Prostate gland (tissue), 2 donors: ENCODE measurements around the gene PTPRE. TPM values are rescaled to one million over a fixed set of nuclear protein-coding genes. Genes with fewer than 3 reads are reported as not detected.
"Not testable (repeated sequence)": the region's sequence is repeated elsewhere in the genome, so short reads cannot be mapped to it uniquely, and the experiment has no call there.

Source experiments
- DNase-seq: peaks from one replicate; pipeline ENCODE4 v3.0.0-alpha.2; 2019; ENCODE audit warnings: low spot score
- H3K27ac ChIP-seq, 2 donors: fragments of 200-600 bp; sonication (generic); 2 replicates each; pipeline ENCODE4 v1.5.1; 2017 to 2019
- H3K27me3 ChIP-seq: fragments of 200-600 bp; sonication (generic); replicated peaks from 2 replicates; pipeline ENCODE4 v1.5.1; 2019; ENCODE audit not compliant: insufficient read depth
- H3K36me3 ChIP-seq, 2 donors: fragments of 200-600 bp; sonication (generic); 1 replicate in 1 of 2; 2 replicates in 1 of 2; pipeline versions ENCODE4 v1.5.1 to v1.8.1; 2017 to 2019
- H3K4me1 ChIP-seq: fragments of 200-600 bp; sonication (generic); replicated peaks from 2 replicates; pipeline ENCODE4 v1.5.1; 2019
- H3K4me3 ChIP-seq, 2 donors: fragments of 200-600 bp; sonication (generic); 2 replicates each; pipeline ENCODE4 v1.5.1; 2017 to 2019
- H3K9me3 ChIP-seq: fragments of 200-600 bp; sonication (generic); 2 replicates; pipeline ENCODE4 v1.5.1; 2017
- CTCF ChIP-seq, 4 experiments: fragments of 200-600 bp in 2 of 4; fragments of 450-650 bp in 2 of 4; sonication (generic) in 2 of 4; IDR thresholded peaks; 1 replicate in 3 of 4; 2 replicates in 1 of 4; pipeline ENCODE4 v1.5.1; 2016 to 2019; ENCODE audit warnings: antibody characterized with exemption in 4 of 4, mild to moderate bottlenecking in 2 of 4, moderate library complexity in 2 of 4
- POLR2A ChIP-seq: fragments of 450-650 bp; IDR thresholded peaks from one replicate; pipeline ENCODE4 v1.6.1; 2016; ENCODE audit warnings: antibody characterized with exemption, mild to moderate bottlenecking
- POLR2AphosphoS5 ChIP-seq: sonication (generic); formaldehyde crosslinking; IDR thresholded peaks from one replicate; pipeline ENCODE4 v1.6.1; 2017; ENCODE audit warnings: antibody characterized with exemption
- whole genome bisulfite sequencing: methylation state at CpG from one replicate; pipeline ENCODE4 v1.1.5; 2018; 5-methylcytosine and 5-hydroxymethylcytosine counted together
- intact Hi-C: fragments of 100-400 bp; cut with DNase I; formaldehyde crosslinking; loops from one replicate; pipeline ENCODE4 v1.14.2; 2022
- total RNA-seq, 2 donors: library from RNA; depleted of rRNA; stranded (reverse); fragments of >200 nt; gene quantifications; one replicate each; pipeline ENCODE4 v1.1.0, GENCODE V29; 2016

The PTPRE gene
- total RNA-seq, 2 donors from 2014 or later, result 4.5 to 14.3 TPM

DNA sequence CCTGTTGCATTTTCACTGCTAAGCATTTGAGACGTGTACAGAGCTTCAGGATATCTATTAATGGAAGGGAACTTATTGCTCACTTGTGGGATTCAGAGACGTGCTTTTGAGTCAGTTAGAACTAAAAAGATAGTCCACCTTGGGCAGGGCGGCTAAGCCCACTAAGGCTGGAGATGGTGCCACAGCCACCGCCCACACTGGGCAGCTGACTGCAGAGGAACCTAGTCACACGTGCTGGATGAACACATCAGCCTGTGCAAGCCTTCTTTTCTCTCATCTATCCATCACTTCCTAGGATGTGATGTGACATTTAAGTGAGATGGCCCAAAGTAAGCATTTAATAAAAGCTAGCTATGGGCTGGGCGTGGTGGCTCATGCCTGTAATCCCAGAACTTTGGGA lies 78.0 kb downstream of the PTPRE start:
- H3K36me3 ChIP-seq, result no peaks in the 10 kb centered on the region
- H3K4me1 ChIP-seq, result no peaks in the 10 kb centered on the region
- no peak overlapping the region for H3K27ac ChIP-seq
- no peaks in the 10 kb centered on the region for H3K9me3 ChIP-seq
- no peak overlapping the region for H3K4me3 ChIP-seq
- H3K27me3 ChIP-seq, result no peaks in the 10 kb centered on the region
- no peak for DNase-seq
- WGBS, result 87% methylated on average over 6 of the region's 6 CpGs
- intact Hi-C loops, result no loop called here
- no peak for TF ChIP-seq CTCF (IDR thresholded peaks at IDR 0.05)
- no peak for TF ChIP-seq POLR2A
- no peak for TF ChIP-seq POLR2AphosphoS5

DNA sequence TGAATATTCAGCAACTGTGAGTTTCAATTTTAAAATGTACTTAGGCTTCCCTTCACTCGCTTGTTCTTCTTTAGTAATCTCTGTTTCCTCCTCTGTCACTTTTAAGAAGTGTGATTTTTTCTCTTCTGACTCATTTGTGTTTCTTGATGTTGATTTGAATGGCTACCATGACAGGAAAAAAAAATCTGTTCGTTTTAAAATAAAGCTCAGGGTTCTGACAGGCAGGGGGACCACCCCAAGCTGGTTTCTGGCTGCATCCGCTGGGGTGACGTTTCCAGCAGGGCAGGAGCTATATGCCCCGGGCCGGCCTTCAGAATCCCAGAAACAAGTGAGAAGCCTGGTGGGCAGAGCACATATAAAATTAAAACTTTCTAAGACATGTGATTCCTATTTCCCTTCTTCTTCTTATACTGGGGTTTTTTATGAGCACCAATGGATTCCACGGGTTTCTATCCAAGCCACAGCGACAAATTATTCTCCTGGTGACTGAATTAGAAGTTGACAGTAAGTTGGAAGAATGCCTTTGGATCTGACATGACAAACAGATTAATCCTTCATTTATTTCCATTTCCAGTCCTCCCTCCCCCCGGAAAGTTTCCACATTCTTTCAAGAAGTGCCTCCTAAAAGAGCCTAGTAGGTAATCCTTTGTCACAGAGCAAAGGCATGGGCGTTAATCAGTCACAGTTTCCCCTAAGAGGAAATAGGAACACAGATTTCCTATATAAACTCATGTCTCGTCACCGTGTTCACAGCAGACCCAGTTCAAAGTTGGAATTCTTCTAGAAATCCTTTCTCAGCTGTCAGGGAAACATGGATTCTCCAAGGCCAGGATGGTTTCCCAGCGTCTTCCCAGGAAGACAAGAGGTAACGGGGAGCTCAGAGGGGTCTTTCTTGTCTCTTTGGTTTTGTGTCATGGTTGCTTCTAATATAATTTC lies 79.9 kb downstream of the PTPRE start:
- intact Hi-C loops, result no loop called here
- WGBS, result 67% methylated on average over 14 of the region's 14 CpGs
- TF ChIP-seq POLR2AphosphoS5, result no peak
- Histone ChIP-seq H3K27me3 (no peaks in the 10 kb centered on the region), H3K36me3 (no peaks in the 10 kb centered on the region), H3K27ac (no peak overlapping the region), H3K9me3 (no peaks in the 10 kb centered on the region), H3K4me3 (no peak overlapping the region), H3K4me1 (no peaks in the 10 kb centered on the region)
- DNase-seq, result no peak

DNA sequence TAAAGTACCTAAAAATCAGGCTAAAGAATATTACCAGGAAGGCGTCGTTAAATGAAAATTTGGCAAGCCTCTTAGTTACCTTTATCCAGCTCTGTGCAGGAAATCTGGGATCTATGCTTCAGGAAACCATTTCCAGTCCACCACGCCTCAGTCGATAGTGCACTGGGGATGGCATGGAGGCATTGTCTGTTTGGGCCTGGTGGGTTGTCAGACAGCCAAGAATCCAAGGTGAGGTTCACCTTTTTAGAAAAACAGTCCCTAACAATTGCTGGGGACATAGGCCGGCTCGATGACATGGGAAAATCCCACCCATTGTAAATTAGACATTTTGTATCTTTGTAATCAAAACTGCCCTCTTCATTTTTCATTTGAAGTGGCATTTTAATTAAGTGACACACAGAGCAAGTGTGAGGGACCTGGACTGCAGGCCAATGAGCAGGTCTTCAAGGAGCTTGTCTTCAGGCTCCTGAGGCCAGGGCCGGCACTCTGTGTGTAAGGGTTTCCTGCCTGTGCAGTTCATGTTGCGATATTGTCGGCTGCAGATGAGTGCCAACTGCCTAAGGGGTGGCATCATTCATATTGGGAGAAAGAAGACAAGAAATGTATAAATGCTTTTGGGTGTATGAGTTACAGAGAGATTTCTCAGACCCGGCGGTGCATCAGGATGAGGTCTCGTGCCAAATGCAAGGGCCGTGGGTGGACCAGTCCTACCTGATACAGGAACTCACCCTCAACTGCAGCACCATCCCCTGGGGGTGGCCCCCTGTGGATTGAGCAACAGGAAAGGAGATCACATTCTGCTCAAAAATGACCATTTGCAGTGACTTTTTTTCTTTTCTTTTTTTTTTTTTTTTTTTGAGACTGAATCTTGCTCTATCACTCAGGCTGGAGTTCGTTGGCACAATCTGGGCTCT lies 80.8 kb downstream of the PTPRE start:
- DNase-seq, result no peak
- no peaks in the 10 kb centered on the region for H3K9me3 ChIP-seq
- no peak overlapping the region for H3K27ac ChIP-seq
- intact Hi-C loops, result no loop called here
- H3K4me3 ChIP-seq, result no peak overlapping the region
- 87% methylated on average over 14 of the region's 14 CpGs for WGBS
- no peaks in the 10 kb centered on the region for H3K4me1 ChIP-seq
- TF ChIP-seq CTCF (IDR thresholded peaks at IDR 0.05), result no peak
- TF ChIP-seq POLR2AphosphoS5, result no peak
- no peak for TF ChIP-seq POLR2A
- H3K36me3 ChIP-seq, result no peaks in the 10 kb centered on the region
- no peaks in the 10 kb centered on the region for H3K27me3 ChIP-seq

DNA sequence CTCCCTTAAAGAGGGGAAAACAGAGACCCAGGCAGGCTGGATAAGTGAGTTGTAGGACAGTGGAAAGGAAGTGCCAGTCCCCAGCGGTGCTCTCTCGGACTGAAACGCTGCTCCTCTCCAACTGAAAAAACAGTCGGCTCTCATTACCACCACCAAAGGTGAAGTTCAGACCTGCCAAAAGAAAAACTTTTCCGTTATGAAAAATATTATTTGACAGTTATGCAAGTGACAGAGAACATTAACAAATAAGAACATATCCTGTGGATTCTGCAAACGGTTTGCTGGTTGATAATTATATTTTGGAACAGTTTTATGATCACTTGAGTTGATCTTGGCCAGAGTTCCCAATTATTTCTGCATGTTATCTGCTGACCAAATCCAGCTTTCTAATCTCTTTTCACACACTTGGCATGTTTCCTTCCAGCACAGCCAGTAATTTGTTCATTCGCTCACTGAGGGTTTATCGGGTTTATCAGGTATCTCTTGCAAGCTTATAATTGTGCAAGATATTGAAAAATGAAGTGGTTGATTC lies 82.6 kb downstream of the PTPRE start:
- no peak overlapping the region for H3K4me3 ChIP-seq
- intact Hi-C loops, result no loop called here
- 10% methylated on average over 8 of the region's 8 CpGs for WGBS
- no peaks in the 10 kb centered on the region for H3K9me3 ChIP-seq
- no peaks in the 10 kb centered on the region for H3K4me1 ChIP-seq
- TF ChIP-seq CTCF (IDR thresholded peaks at IDR 0.05), result no peak
- no peak for TF ChIP-seq POLR2A
- no peak for TF ChIP-seq POLR2AphosphoS5
- H3K27ac ChIP-seq, result no peak overlapping the region
- DNase-seq, result no peak
- H3K27me3 ChIP-seq, result no peaks in the 10 kb centered on the region
- no peaks in the 10 kb centered on the region for H3K36me3 ChIP-seq

GRCh38 chr10:127990132-127990788 lies 83.4 kb downstream of the PTPRE start:
- H3K27me3 ChIP-seq, intact Hi-C loops, H3K4me3 ChIP-seq, H3K9me3 ChIP-seq, H3K36me3 ChIP-seq, H3K4me1 ChIP-seq, DNase-seq, H3K27ac ChIP-seq: not testable (repeated sequence)
- 84% methylated on average over 9 of the region's 9 CpGs for WGBS
